Measurements from ENCODE around the gene USH2A.

USH2A gene

GRCh38 chr1:215719552-215719951 lies 703.7 kb downstream of the USH2A start:
- DNase-seq (ENCODE audit: extremely low read depth, insufficient read length), result no peak
- no peak overlapping the region for H3K4me3 ChIP-seq (replicated peaks; ENCODE audit: low read depth, low read length)
- H3K27me3 ChIP-seq (replicated peaks; ENCODE audit: control insufficient read depth, insufficient read depth, low read length), result no peaks in the 10 kb centered on the region; the same call in 1 of the 2 replicates
- TF ChIP-seq, protein P1, sequence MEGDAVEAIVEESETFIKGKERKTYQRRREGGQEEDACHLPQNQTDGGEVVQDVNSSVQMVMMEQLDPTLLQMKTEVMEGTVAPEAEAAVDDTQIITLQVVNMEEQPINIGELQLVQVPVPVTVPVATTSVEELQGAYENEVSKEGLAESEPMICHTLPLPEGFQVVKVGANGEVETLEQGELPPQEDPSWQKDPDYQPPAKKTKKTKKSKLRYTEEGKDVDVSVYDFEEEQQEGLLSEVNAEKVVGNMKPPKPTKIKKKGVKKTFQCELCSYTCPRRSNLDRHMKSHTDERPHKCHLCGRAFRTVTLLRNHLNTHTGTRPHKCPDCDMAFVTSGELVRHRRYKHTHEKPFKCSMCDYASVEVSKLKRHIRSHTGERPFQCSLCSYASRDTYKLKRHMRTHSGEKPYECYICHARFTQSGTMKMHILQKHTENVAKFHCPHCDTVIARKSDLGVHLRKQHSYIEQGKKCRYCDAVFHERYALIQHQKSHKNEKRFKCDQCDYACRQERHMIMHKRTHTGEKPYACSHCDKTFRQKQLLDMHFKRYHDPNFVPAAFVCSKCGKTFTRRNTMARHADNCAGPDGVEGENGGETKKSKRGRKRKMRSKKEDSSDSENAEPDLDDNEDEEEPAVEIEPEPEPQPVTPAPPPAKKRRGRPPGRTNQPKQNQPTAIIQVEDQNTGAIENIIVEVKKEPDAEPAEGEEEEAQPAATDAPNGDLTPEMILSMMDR (IDR thresholded peaks at IDR 0.05; ENCODE audit: insufficient read depth, low read length, poor library complexity, severe bottlenecking), result no peak
- H3K36me3 ChIP-seq (ENCODE audit: control insufficient read depth, insufficient read depth, low read length), result no peaks in the 10 kb centered on the region

DNA sequence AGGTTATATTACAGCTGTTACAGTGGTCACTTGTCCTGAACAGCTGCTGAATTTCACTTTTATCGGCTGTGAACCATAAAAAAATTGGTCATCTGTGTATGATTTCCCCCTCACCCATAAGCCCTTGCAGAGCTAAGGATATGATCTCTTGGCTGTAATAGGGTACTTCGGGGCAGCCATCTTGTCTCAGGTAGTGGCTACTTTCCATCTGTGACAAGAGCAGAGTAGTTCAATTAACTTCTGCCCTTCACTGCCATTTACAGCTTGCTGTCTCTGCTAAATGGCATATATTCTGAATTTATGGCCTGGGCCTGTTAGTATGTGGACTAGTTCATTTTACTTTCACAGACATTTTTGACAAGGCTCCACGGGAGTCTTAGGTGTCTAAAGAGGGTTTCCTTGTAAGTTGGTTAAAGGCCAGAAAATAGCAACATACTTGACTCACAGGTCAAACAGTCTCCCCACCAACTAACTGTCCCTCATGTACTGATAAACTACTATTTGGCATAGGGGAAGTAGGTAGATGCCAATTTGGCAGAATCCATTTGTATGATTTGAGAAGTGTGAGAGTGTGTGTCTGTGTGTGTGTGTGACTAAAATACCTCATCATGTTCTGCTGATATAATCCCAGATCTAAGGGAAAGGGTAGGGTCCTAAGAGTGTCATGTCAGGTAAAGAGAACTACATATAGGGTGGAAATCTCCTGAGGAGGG lies 704.5 kb downstream of the USH2A start:
- TF ChIP-seq, protein P1 (IDR thresholded peaks at IDR 0.05; ENCODE audit: insufficient read depth, low read length, poor library complexity, severe bottlenecking), result no peak
- no peak for DNase-seq (ENCODE audit: extremely low read depth, insufficient read length)
- Histone ChIP-seq H3K27me3 (replicated peaks; ENCODE audit: control insufficient read depth, insufficient read depth, low read length) (no peaks in the 10 kb centered on the region; the same call in 1 of the 2 replicates), H3K36me3 (ENCODE audit: control insufficient read depth, insufficient read depth, low read length) (no peaks in the 10 kb centered on the region), H3K4me3 (replicated peaks; ENCODE audit: low read depth, low read length) (no peak overlapping the region)

DNA sequence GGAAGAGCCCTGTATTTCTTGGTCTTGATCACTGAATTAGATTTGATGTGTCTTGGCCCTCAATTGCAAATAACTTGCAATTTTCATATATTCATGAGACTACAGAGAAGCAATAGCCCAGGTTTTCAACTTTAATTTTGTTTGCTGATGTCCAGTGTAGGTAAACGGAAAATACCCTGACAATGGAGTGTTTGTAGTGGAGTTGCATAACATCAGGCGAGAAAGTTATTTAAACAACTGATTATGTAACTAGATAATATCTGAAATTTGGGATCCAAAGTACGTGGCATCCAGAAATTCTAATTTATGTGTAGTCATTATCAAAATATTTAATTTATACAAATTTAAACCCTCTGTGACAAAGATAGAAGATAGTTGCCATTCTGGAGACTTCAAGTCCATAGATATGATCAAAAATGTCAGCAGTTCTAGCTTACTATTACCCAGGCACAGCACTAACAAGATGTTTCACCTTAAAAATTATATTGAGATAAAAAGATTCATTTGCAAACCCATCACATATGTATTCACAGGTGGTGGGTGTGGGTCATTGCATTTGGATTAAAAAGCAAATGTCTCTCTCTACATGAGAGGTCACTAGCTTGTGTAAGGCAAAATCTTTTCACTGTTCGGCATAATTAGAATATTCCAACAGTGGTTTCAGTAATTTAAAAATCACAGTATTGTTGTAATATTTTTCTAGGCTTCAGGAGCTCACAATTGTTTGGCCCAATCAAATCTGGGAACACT lies 705.4 kb downstream of the USH2A start:
- TF ChIP-seq, protein P1 (IDR thresholded peaks at IDR 0.05; ENCODE audit: insufficient read depth, low read length, poor library complexity, severe bottlenecking), result no peak
- no peak for DNase-seq (ENCODE audit: extremely low read depth, insufficient read length)
- no peak overlapping the region for H3K4me3 ChIP-seq (replicated peaks; ENCODE audit: low read depth, low read length)
- no peaks in the 10 kb centered on the region for H3K36me3 ChIP-seq (ENCODE audit: control insufficient read depth, insufficient read depth, low read length)
- H3K27me3 ChIP-seq (replicated peaks; ENCODE audit: control insufficient read depth, insufficient read depth, low read length), result no peaks in the 10 kb centered on the region; the same call in 1 of the 2 replicates

DNA sequence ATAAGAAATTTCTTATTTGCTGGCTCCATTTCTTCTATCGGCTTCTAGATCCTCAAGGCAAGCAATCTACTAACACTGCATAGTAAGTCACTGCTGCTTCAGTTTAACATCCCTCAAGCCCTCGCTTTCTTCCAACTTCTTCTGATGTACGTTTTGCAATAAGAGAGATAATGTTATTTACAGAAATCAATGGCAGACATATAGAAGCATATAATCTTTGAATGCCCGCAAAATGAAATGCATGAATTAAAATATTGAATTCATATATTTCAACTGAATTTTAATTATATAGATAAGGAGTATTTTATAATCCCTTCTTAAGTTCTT lies 712.4 kb downstream of the USH2A start:
- TF ChIP-seq, protein P1 (IDR thresholded peaks at IDR 0.05; ENCODE audit: insufficient read depth, low read length, poor library complexity, severe bottlenecking), result no peak
- no peaks in the 10 kb centered on the region for H3K36me3 ChIP-seq (ENCODE audit: control insufficient read depth, insufficient read depth, low read length)
- no peaks in the 10 kb centered on the region for H3K27me3 ChIP-seq (replicated peaks; ENCODE audit: control insufficient read depth, insufficient read depth, low read length)
- DNase-seq (ENCODE audit: extremely low read depth, insufficient read length), result no peak
- H3K4me3 ChIP-seq (replicated peaks; ENCODE audit: low read depth, low read length), result no peak overlapping the region

- Histone ChIP-seq H3K36me3 (ENCODE audit: control insufficient read depth, insufficient read depth, low read length) (no peaks in the 10 kb centered on the region), H3K27me3 (replicated peaks; ENCODE audit: control insufficient read depth, insufficient read depth, low read length) (no peaks in the 10 kb centered on the region), H3K4me3 (replicated peaks; ENCODE audit: low read depth, low read length) (no peak overlapping the region)
- no peak for DNase-seq (ENCODE audit: extremely low read depth, insufficient read length)
- TF ChIP-seq, protein P1 (IDR thresholded peaks at IDR 0.05; ENCODE audit: insufficient read depth, low read length, poor library complexity, severe bottlenecking), result peak; percentile 72
These were observed 713.0 kb downstream of the USH2A start for GRCh38 chr1:215710036-215710898.
